Renal cortex interstitium (tissue), 11 donors: ENCODE results near the gene IFITM2. TPM values are rescaled to one million over a fixed set of nuclear protein-coding genes. Genes with fewer than 3 reads are reported as not detected.

Source experiments
- DNase-seq, 11 donors: peaks; one replicate each; pipeline ENCODE4 v3.0.0-alpha.2; 2013; ENCODE audit warnings: low read depth in 9 of 11, low spot score in 4 of 11; ENCODE audit errors: extremely low read depth in 1 of 11
- polyA plus RNA-seq, 3 donors: library from polyadenylated mRNA; unstranded; fragments of 120-200 nt; gene quantifications; one replicate each; pipeline ENCODE4 v1.2.1, GENCODE V29; 2013; ENCODE audit not compliant: insufficient read length in 3 of 3

Gene IFITM2
- polyA plus RNA-seq, 3 donors: 176 to 248 (median 216) TPM

DNA sequence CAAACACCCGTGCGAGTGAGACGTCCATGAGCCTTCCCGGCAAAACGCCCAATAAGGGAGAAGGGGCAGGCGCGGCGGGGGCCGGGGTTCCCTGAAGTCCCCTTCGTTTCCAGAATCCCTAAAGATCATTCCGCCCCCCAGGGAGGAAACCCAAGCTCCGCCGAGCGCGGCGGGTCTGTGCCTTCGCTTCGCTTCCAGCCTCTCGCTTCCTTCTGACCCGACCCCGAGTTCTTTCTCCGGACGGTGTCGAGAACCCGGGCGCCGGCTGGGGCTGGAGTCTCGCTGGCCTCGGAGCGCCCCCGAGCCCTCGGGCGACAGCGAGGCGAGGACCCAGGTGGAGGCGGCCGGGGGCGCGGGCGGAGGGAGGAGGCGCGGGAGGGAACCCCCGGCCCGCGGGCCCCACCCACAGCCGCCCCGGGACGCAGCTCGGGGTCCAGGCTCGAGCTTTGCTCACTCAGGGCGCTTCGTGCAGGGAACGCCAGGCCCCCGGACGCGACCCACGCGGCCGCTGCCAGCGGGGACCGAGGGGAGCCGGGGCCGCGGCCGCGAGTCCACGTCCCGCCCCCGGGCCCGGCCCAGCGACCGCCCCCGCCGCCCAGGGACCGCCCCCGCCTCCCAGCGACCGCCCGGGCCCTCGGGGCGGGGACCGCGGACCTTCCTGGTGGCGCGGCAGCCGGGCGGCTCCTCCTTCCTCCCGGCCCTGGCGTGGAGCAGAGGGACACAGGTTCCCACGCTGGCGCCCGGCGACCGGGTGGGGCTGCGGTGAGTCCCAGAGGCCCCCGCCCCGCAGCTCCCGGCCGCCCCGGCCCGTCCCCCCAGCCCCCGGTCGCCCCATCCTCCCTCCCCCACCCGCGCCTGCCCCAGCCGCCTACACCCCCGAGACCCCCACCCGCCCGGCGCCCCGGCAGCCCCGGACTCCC, 18.9 kb upstream of the IFITM2 start, which contains the start of gene PGGHG:
Gene PGGHG, plus strand, starts transcription at position 649 of the 920 bp plus-strand sequence. CDS start 691 bp downstream, outside the sequence.
- DNase-seq: peak in 2 of 11 donors; percentile 46 to 49

DNA sequence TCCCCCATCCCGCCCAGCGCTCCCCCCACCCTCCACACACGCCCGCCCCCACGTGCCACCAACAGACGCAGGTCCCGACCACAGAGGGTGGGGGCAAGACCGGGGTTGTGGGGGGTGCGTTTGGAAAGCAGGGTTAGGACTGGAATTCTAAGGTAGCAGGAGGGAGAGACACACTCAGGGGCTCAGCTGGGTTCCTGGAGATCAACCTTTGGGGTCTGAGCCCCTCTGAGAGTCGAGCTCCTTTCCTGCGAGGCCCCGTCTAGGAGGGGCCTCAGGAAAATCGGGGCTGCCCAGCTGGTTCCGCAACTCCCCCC, 18.3 kb upstream of the IFITM2 start:
- DNase-seq: no peak

DNA sequence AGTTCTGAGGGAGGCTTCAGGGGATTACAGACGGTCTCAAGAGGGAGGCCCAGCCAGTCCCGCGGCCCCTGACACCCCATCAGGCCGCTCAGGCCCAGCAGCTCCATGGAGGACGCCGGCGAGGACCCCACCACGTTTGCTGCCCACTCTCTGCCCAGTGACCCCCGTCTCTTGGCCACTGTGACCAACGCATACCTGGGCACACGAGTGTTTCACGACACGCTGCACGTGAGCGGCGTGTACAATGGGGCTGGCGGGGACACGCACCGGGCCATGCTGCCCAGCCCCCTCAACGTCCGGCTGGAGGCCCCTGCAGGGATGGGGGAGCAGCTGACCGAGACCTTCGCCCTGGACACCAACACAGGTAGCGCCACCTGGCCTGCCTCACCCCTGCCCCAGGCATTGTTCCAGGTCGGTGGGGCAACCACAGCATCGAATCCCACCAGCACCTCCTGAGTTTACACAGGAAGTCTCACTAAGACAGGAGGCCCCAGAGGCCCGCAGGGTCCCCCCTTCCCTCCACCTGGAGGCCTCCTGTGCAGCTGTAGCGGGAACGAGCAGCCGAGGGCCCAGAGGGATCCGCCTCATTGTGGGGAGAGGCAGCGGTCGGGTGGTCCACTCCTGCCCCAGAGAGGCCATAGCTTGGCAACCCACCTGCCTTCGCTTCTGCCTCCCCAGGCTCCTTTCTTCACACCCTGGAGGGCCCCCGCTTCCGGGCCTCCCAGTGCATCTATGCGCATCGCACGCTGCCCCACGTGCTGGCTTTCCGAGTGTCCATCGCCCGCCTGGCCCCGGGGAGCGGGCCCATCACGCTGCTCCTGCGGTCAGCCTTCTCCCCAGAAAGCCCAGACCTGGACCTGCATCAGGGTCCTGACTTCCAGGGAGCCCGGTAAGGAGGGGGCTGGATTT, 17.6 kb upstream of the IFITM2 start:
- no peak for DNase-seq

DNA sequence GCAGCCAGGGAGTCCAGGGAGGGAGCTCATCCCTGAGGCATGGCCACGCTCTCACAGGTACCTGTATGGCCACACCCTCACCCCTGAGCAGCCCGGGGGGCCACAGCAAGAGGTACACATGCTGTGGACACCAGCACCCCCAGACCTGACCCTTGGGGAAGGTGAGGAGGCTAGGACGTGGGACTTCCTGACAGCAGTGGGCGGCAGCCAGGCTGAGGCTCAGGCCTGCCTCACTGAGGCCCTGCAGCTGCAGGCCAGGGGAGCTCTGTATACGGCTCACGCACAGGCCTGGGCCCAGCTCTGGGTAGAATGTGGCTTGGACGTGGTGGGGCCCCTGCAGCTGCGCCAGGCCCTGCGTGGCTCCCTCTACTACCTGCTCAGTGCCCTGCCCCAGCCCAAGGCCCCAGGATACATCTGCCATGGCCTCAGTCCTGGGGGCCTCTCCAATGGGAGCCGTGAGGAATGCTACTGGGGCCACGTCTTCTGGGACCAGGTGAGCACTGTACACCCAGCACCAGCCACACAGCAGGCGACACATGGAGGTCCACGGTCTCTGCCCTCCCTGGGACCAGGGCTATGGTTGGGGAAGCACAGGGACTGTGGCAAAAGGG, 16.9 kb upstream of the IFITM2 start:
- DNase-seq: no peak

DNA sequence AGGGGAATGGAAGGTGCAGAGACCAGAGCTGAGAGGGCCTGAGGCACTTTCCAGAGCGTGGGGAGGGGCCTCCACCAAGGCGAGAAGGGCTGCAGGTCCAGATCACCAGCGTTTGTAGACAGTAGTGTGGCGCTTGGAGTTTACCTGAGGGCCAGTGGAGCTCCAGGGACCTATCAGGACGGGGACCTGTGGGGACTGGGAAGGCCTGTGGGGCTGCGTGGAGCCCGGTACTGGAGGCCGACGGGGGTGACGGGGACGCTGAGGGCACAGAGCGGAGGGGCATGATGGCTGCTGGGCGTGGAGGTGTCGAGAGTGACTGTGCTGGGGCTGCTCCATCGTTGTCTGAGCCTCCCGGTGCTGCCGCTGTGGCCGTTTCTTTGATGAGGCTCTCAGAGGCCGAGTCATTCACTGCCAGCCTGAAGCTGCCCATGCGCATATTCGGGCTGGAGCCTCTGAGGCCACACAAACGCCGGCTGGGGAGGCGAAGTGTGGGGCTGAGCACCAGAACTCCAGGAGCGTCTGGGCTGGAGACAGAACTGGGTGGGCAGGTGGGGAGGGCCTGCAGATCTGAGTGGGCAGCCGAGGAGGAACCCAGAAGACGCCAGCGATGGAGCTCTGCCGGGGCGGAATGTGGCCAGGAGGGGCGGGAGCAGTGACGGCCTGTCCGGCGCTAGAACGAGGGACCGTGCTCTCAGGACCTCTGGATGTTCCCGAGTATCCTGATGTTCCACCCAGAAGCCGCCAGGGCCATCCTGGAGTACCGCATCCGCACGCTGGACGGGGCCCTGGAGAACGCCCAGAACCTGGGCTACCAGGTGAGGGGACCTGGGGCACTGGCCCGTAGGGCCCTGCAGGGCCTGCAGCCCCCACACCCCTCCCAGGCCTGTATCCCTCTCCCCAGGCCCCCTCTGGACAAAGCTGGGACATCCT, 16.1 kb upstream of the IFITM2 start:
- no peak for DNase-seq

DNA sequence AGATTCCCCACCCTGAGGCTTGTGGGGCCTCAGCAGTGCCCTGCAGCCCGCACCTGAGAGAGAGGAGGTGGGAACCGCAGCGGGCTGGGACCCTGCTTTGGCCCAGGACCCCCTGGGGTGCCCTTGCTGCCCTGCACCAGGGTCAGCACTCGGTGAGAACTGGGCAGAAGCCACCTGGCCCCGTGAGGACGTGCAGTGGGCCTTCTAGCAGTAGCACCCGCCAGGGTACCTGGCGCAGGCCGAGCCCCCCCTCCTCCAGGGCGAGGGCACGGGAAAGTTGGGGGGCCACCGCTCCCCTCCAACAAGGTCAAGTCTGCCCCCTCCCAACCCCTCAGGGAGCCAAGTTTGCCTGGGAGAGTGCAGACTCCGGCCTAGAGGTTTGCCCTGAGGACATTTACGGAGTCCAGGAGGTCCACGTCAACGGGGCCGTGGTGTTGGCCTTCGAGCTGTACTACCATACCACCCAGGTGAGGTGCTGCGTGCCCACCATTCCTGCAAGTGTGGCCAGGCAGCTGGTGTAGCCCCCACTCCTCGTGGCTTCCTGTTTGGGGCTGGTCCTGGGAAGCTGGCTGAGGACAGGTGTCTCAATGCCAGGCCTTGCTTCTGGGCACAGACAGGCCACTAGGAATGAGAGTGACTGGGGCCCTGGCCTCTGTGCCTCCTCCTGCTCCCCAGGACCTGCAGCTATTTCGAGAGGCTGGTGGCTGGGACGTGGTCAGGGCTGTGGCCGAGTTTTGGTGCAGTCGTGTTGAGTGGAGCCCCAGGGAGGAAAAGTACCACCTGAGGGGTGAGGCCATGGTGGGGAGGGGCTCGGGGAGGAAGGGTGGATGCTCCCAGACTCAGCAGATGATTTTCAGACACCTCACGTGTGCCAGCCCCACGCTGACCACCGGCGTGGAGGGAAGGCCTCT, 15.2 kb upstream of the IFITM2 start:
- no peak for DNase-seq

DNA sequence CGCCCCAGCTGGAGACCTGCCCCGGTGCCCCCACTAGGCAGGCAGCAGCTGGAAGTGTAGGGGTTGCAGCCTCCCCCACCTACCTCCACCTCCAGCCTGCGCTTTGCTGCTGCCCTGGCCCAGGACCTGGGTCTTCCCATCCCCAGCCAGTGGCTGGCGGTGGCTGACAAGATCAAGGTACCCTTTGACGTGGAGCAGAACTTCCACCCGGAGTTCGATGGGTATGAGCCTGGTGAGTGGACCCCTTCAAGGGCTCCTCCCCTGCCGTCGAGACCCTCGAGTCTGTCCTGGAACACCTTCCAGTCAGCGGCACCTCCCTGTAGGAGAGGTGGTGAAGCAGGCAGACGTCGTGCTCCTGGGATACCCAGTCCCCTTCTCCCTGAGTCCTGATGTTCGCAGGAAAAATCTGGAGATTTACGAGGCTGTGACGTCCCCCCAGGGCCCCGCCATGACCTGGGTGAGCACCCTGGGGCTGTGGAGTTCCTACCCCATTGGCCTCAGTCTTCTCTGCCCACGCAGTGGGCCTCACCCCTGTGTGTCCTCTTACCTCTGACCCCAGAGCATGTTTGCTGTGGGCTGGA, 14.3 kb upstream of the IFITM2 start:
- DNase-seq: no peak

DNA sequence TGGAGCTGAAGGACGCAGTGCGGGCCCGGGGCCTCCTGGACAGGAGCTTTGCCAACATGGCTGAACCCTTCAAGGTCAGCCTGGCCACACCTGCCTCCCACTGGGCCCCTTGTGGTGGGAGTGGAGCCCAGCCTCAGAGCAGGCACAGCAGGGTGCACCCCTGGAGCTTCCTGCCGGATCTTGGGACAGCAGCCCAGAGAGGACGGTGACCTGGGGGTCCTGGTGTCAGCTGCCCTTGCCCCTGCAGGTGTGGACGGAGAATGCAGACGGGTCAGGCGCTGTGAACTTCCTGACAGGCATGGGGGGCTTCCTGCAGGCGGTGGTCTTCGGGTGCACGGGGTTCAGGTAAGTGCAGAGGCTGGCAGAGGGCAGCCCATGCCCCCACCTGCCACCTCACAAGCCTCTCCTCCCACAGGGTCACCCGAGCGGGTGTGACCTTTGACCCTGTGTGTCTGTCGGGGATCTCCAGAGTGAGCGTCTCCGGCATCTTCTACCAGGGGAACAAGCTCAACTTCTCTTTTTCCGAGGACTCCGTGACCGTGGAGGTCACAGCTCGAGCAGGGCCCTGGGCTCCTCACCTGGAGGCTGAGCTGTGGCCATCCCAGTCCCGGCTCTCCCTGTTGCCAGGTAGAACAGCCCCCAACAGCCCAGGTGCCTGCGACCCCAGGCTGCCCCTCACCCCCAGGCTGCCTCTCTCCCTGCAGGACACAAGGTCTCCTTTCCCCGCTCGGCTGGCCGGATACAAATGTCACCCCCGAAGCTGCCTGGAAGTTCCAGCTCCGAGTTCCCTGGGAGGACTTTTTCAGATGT, 13.6 kb upstream of the IFITM2 start:
- DNase-seq: no peak

DNA sequence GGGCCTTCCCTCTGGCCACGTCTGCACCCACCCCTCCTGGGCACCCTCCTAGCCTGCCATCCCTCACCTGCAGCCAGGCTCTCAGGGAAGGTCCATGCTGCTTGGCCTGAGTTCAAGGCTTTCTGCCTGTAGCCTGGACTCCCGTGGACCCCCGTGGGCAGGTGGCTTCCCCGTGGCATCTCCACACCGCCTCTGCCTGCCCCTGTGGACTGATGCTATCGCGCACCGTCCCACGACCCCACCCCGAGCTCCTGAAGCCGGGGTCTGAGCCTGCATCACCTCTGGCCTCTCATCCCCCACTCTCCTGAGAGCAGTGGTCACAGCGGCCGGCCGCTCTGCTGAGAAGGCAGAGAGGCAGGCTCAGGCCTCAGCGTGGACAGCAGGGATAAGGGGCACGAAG, 12.8 kb upstream of the IFITM2 start:
- no peak for DNase-seq

DNA sequence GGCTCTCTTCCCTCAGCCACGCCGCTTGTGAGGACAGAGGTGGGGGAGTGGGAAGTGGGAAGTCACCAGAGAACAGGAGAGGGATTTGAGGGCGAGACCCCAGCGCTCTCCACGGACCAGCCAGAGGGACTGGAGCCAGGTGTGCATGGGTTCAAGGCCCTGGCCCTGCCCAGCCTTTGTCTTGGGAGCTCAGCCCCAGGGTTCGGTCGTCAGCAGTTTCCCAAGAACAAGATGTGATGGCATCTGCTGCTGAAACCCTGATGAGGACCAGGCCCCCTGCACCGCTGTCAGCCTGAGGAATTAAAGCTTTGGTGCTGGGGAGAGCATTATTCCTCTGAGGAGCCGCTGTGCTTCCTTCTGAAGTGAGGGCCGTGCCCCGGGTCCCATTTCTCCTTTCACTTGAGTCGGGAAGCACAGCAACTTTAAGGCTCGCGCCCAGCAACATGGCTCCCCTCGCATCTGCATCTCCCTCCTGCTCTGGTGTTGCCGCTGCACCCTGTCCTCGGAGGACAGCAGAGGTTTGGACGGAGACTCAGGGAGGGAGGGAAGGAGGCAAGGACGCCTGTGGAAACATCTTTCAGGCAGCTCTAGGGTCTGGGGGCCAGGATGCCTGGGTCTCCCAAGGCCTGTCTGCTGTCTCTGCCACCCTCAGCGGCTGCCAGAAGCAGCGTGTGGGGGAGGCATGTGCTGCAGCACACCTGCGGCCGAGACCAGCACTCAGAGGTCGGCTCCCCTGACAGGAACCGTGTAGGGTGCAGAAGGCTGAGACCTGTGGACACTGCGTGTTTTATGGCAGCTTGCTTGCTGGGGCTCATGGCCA, 12.1 kb upstream of the IFITM2 start:
- DNase-seq: no peak

DNA sequence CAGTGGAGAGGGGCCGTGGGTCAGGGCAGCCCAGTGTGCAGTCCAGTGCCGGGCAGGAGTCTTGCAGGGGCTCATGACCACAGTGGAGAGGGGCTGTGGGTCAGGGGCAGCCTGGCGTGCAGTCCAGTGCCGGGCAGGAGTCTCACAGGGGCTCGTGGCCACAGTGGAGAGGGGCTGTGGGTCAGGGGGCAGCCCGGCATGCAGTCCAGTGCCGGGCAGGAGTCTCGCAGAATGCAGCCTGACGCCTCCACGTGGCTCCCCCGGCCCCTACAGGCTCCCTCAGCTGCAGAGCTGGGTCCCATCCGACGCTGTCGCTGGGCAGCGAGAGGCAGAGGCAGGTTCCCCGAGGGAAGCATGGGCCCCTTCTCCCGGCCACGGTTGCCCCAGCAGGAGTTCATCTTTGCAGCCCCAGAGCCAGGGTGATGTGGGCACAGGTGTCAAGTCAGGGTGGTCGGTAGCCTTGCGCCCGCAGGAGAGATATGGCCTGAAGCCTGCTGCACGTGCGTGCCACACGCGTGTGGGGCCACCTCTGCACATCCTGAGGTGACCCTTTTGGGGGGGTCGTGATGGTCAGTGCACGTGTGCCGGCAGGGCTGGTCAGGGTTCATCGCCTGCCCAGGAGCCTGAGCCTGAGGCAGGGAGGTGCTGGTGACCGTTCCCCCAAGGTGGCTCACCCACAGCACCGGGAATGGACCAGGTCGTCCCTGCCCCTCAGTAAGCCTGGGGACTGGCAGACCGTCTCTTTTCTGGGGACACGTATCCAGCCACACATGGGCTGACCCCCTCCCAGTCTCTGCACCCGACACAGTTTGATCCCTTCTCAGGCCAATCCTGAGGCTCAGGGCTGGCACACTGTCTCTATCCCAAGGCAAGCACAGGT, 11.2 kb upstream of the IFITM2 start:
- no peak for DNase-seq

DNA sequence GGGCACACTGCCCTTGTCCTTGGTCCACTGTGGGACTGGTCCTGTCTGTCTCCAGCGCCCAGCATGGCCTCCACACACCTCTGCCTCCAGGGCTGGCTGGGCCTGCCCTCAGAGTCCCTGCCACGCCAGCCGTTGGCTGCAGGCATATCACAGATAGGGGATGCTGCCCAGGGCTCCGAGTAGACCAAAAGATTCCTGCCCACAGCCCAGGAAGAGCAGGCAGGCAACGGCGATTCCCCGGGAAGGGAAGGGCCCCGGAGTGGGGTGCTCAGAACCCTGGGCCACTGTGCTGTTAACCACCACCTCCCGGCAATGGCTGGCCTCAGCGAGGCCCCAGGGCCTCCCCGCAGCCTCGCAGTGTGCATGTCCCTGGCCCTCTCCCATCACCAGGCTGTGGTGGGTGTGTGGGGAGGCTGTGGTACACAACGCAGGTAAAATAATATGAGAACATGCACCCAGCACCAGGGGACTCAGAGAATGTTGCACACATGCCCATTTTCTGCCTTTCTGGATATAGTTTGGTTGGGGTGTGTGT, 10.5 kb upstream of the IFITM2 start:
- no peak for DNase-seq

DNA sequence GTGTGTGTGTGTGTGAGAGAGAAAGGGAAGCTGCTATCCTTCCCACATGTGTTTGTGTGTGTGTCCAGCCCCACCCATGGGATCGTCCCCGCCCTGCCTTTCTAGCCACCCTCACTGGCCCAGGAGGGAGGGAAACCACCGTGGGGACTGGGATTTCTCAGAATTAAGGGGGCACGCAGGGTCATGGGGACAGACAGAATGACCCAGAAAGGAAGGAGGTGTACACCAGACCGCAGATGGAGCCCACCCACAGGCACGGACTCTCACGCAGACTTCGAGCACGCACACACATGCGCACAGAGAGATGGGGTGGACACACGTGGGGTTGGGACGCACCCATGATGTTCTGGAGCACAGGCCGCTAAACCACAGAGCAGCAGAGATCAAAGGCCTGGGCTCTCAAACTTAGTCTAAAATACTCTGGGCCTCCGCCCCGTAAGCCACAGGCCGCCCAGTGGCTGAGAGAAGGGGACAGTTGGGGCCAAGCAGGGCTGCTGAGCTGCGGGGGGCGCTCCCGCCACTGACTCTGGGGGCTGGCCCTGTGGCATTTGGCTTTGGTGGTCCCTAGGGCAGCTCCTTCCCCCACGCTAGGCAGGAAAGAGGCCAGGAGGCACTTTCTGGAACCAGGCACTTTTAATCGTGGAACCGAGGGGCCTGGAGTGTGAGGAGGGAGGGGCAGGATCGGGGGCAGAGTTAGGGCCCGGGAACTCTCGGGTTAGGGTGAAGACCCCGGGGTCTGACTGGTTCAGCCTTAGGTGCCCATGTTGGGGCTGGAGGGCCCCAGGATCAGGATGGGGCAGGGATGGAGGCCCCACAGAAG, 9.8 kb upstream of the IFITM2 start:
- no peak for DNase-seq
